ENCODE measurements around the gene MAN1A1.

DNA sequence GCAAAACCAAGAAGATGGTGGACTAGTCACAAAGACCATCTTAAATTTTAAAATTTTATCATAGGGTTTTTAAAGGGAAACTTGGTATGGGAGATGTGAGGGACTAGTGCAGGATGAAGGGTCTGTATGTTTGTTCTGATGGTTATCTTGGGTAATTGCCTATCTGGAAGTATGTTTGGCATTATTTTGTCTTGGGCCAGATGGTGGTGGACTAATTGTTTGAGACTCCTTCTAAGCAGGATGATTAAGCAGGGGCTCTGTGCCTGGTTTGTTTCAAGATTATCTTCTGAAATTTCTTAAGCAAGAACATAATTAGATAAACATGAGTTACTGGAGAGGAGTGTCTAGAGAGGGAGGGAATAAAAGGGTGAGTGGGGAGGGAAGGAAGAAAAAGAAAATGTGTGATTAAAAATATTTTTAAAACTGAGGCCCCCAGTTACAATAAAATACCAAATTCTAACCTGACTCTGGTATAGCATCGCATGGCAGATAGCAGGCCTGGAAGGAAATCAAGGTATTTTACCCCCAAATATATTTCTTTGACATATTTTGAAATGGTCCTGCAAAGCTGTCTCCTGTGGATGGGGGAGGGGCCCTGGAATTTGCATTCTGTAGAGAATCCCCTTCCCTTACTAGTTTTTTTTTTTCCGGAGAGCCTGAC lies 221.2 kb downstream of the MAN1A1 start:
- TF ChIP-seq EP300 (conservative IDR thresholded peaks at IDR 0.05; ENCODE audit: poor library complexity, severe bottlenecking), result no peak
- no peak for TF ChIP-seq MXI1 (conservative IDR thresholded peaks at IDR 0.05; ENCODE audit: poor library complexity, severe bottlenecking)
- TF ChIP-seq, protein P1, sequence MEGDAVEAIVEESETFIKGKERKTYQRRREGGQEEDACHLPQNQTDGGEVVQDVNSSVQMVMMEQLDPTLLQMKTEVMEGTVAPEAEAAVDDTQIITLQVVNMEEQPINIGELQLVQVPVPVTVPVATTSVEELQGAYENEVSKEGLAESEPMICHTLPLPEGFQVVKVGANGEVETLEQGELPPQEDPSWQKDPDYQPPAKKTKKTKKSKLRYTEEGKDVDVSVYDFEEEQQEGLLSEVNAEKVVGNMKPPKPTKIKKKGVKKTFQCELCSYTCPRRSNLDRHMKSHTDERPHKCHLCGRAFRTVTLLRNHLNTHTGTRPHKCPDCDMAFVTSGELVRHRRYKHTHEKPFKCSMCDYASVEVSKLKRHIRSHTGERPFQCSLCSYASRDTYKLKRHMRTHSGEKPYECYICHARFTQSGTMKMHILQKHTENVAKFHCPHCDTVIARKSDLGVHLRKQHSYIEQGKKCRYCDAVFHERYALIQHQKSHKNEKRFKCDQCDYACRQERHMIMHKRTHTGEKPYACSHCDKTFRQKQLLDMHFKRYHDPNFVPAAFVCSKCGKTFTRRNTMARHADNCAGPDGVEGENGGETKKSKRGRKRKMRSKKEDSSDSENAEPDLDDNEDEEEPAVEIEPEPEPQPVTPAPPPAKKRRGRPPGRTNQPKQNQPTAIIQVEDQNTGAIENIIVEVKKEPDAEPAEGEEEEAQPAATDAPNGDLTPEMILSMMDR (IDR thresholded peaks at IDR 0.05; ENCODE audit: poor library complexity, severe bottlenecking), result no peak

Measured in neural cell (in vitro differentiated cells).